Activated naive CD8-positive, alpha-beta T cell (primary cell): Measurements from ENCODE around the gene EPAS1.

Source experiments
- H3K27ac Mint-ChIP-seq: one replicate; pipeline ENCODE4 v1.8.0; 2021; ENCODE audit warnings: mixed read lengths
- H3K27me3 Mint-ChIP-seq: one replicate; pipeline ENCODE4 v1.8.0; 2021; ENCODE audit warnings: mixed read lengths
- H3K36me3 Mint-ChIP-seq: one replicate; pipeline ENCODE4 v1.8.0; 2021; ENCODE audit warnings: mixed read lengths
- H3K4me1 Mint-ChIP-seq: one replicate; pipeline ENCODE4 v1.8.0; 2021; ENCODE audit warnings: low read depth, mixed read lengths
- H3K4me3 Mint-ChIP-seq: one replicate; pipeline ENCODE4 v1.8.0; 2021; ENCODE audit warnings: mild to moderate bottlenecking, mixed read lengths
- H3K9me3 Mint-ChIP-seq: one replicate; pipeline ENCODE4 v1.8.0; 2021; ENCODE audit warnings: low read depth, mixed read lengths

The EPAS1 gene

GRCh38 chr2:46410273-46411244 is 113.4 kb downstream of the EPAS1 start:
- no peaks in the 10 kb centered on the region for H3K27me3 Mint-ChIP-seq
- no peaks in the 10 kb centered on the region for H3K4me1 Mint-ChIP-seq
- no peaks in the 10 kb centered on the region for H3K36me3 Mint-ChIP-seq
- H3K27ac Mint-ChIP-seq: no peak overlapping the region
- no peaks in the 10 kb centered on the region for H3K9me3 Mint-ChIP-seq
- H3K4me3 Mint-ChIP-seq: no peak overlapping the region

GRCh38 chr2:46411245-46411641 is 114.0 kb downstream of the EPAS1 start:
- H3K36me3 Mint-ChIP-seq: peaks cover 2% of the 10 kb centered on the region
- no peak overlapping the region for H3K4me3 Mint-ChIP-seq
- peaks cover 3% of the 10 kb centered on the region for H3K9me3 Mint-ChIP-seq

GRCh38 chr2:46411985-46412384 is 114.8 kb downstream of the EPAS1 start:
- H3K27me3 Mint-ChIP-seq: no peaks in the 10 kb centered on the region
- no peak overlapping the region for H3K27ac Mint-ChIP-seq
- H3K36me3 Mint-ChIP-seq: peaks cover 7% of the 10 kb centered on the region
- H3K9me3 Mint-ChIP-seq: peaks cover 9% of the 10 kb centered on the region
- H3K4me1 Mint-ChIP-seq: no peaks in the 10 kb centered on the region
- H3K4me3 Mint-ChIP-seq: no peak overlapping the region

More at GRCh38 chr2:46411245-46411641, 114.0 kb downstream of the EPAS1 start:
- Mint-ChIP-seq H3K27ac (no peak overlapping the region), H3K27me3 (no peaks in the 10 kb centered on the region), H3K4me1 (no peaks in the 10 kb centered on the region)

- Mint-ChIP-seq H3K4me3 (no peak overlapping the region), H3K4me1 (no peaks in the 10 kb centered on the region), H3K27ac (no peak overlapping the region), H3K27me3 (no peaks in the 10 kb centered on the region), H3K36me3 (peaks cover 7% of the 10 kb centered on the region), H3K9me3 (peaks cover 12% of the 10 kb centered on the region)
Measured at GRCh38 chr2:46413111-46413510, 115.9 kb downstream of the EPAS1 start.

GRCh38 chr2:46413631-46414030 is 116.4 kb downstream of the EPAS1 start:
- Mint-ChIP-seq H3K36me3 (peaks cover 7% of the 10 kb centered on the region), H3K27ac (no peak overlapping the region), H3K4me3 (no peak overlapping the region), H3K9me3 (peaks cover 14% of the 10 kb centered on the region), H3K4me1 (no peaks in the 10 kb centered on the region), H3K27me3 (no peaks in the 10 kb centered on the region)

GRCh38 chr2:46414701-46415100 is 117.5 kb downstream of the EPAS1 start:
- Mint-ChIP-seq H3K4me1 (no peaks in the 10 kb centered on the region), H3K27ac (no peak overlapping the region), H3K4me3 (no peak overlapping the region), H3K36me3 (peaks cover 7% of the 10 kb centered on the region), H3K27me3 (no peaks in the 10 kb centered on the region), H3K9me3 (peaks cover 17% of the 10 kb centered on the region)

GRCh38 chr2:46416280-46416679 is 119.1 kb downstream of the EPAS1 start:
- H3K4me3 Mint-ChIP-seq: no peak overlapping the region
- H3K9me3 Mint-ChIP-seq: peaks cover 17% of the 10 kb centered on the region
- no peak overlapping the region for H3K27ac Mint-ChIP-seq
- H3K36me3 Mint-ChIP-seq: peaks cover 7% of the 10 kb centered on the region
- H3K4me1 Mint-ChIP-seq: no peaks in the 10 kb centered on the region
- H3K27me3 Mint-ChIP-seq: no peaks in the 10 kb centered on the region

GRCh38 chr2:46416739-46417403 is 119.7 kb downstream of the EPAS1 start:
- no peak overlapping the region for H3K4me3 Mint-ChIP-seq
- H3K36me3 Mint-ChIP-seq: peaks cover 7% of the 10 kb centered on the region
- H3K9me3 Mint-ChIP-seq: peaks cover 17% of the 10 kb centered on the region
- no peak overlapping the region for H3K27ac Mint-ChIP-seq
- H3K4me1 Mint-ChIP-seq: no peaks in the 10 kb centered on the region
- H3K27me3 Mint-ChIP-seq: no peaks in the 10 kb centered on the region

- Mint-ChIP-seq H3K4me1 (no peaks in the 10 kb centered on the region), H3K27me3 (no peaks in the 10 kb centered on the region)
Measured at GRCh38 chr2:46420945-46421344, 123.7 kb downstream of the EPAS1 start.

GRCh38 chr2:46421361-46421760 is 124.2 kb downstream of the EPAS1 start:
- Mint-ChIP-seq H3K4me3 (no peak overlapping the region), H3K9me3 (peaks cover 12% of the 10 kb centered on the region), H3K36me3 (peaks cover 4% of the 10 kb centered on the region), H3K4me1 (no peaks in the 10 kb centered on the region), H3K27ac (no peak overlapping the region), H3K27me3 (no peaks in the 10 kb centered on the region)

More at GRCh38 chr2:46420945-46421344, 123.7 kb downstream of the EPAS1 start:
- no peak overlapping the region for H3K27ac Mint-ChIP-seq
- peaks cover 17% of the 10 kb centered on the region for H3K9me3 Mint-ChIP-seq
- no peak overlapping the region for H3K4me3 Mint-ChIP-seq
- H3K36me3 Mint-ChIP-seq: peaks cover 7% of the 10 kb centered on the region

- H3K9me3 Mint-ChIP-seq: peaks cover 7% of the 10 kb centered on the region
- H3K27ac Mint-ChIP-seq: no peak overlapping the region
- no peaks in the 10 kb centered on the region for H3K4me1 Mint-ChIP-seq
- H3K36me3 Mint-ChIP-seq: no peaks in the 10 kb centered on the region
- no peaks in the 10 kb centered on the region for H3K27me3 Mint-ChIP-seq
- no peak overlapping the region for H3K4me3 Mint-ChIP-seq
Measured at GRCh38 chr2:46422717-46423394, 125.6 kb downstream of the EPAS1 start.

- H3K27me3 Mint-ChIP-seq: no peaks in the 10 kb centered on the region
- H3K36me3 Mint-ChIP-seq: no peaks in the 10 kb centered on the region
- no peaks in the 10 kb centered on the region for H3K9me3 Mint-ChIP-seq
- peaks cover 1% of the 10 kb centered on the region for H3K4me1 Mint-ChIP-seq
- no peak overlapping the region for H3K4me3 Mint-ChIP-seq
- no peak overlapping the region for H3K27ac Mint-ChIP-seq
Measured at GRCh38 chr2:46424937-46425336, 127.7 kb downstream of the EPAS1 start.

GRCh38 chr2:46428911-46429436 is 131.8 kb downstream of the EPAS1 start:
- no peak overlapping the region for H3K4me3 Mint-ChIP-seq
- H3K9me3 Mint-ChIP-seq: no peaks in the 10 kb centered on the region
- H3K27me3 Mint-ChIP-seq: no peaks in the 10 kb centered on the region
- H3K4me1 Mint-ChIP-seq: peaks cover 36% of the 10 kb centered on the region
- no peak overlapping the region for H3K27ac Mint-ChIP-seq
- H3K36me3 Mint-ChIP-seq: no peaks in the 10 kb centered on the region

GRCh38 chr2:46430413-46430812 is 133.2 kb downstream of the EPAS1 start:
- no peak overlapping the region for H3K27ac Mint-ChIP-seq

GRCh38 chr2:46430992-46431391 is 133.8 kb downstream of the EPAS1 start:
- H3K9me3 Mint-ChIP-seq: no peaks in the 10 kb centered on the region
- H3K27me3 Mint-ChIP-seq: no peaks in the 10 kb centered on the region
- peak overlapping the region; percentile 21 for H3K4me3 Mint-ChIP-seq
- H3K27ac Mint-ChIP-seq: peak overlapping the region; percentile 24
- H3K4me1 Mint-ChIP-seq: peaks cover 37% of the 10 kb centered on the region
- H3K36me3 Mint-ChIP-seq: no peaks in the 10 kb centered on the region

More at GRCh38 chr2:46430413-46430812, 133.2 kb downstream of the EPAS1 start:
- Mint-ChIP-seq H3K9me3 (no peaks in the 10 kb centered on the region), H3K4me3 (no peak overlapping the region), H3K36me3 (no peaks in the 10 kb centered on the region), H3K27me3 (no peaks in the 10 kb centered on the region), H3K4me1 (peaks cover 37% of the 10 kb centered on the region)
